H1 (cell line): Measurements from ENCODE around the gene TFPI2. TPM values are rescaled to one million over a fixed set of nuclear protein-coding genes. Genes with fewer than 3 reads are reported as not detected.

Experiments
- CTCF ChIA-PET: fragments of 300-600 bp; sonication (Branson Sonifier 250); formaldehyde crosslinking; loops from one replicate; lab custom pipeline; 2021; ENCODE audit not compliant: partially characterized antibody; lab: Charles Lee
- POLR2A ChIA-PET: fragments of 300-600 bp; sonication (Branson Sonifier 250); formaldehyde crosslinking; loops from one replicate; lab custom pipeline; 2021; ENCODE audit warnings: inconsistent platforms; ENCODE audit not compliant: partially characterized antibody; lab: Charles Lee
- DNase-seq, 2 experiments: peaks; one replicate each; pipeline versions ENCODE4 v3.0.0 to v3.0.0-alpha.2; 2010 to 2022; ENCODE audit warnings: low spot score in 2 of 2, low read depth in 1 of 2, mixed read lengths in 1 of 2
- FAIRE-seq: peaks from 2 replicates; lab custom pipeline; 2011; peaks lifted over from hg19 to GRCh38; lab: Jason Lieb, UNC
- H2AFZ ChIP-seq: 2 replicates; pipeline ENCODE4 v1.8.1; 2012; ENCODE audit warnings: low read length, inconsistent platforms
- H2AK5ac ChIP-seq: 2 replicates; pipeline ENCODE4 v1.6.1; 2013; ENCODE audit warnings: low read depth, low read length
- H2BK120ac ChIP-seq: replicated peaks from 2 replicates; pipeline ENCODE3; 2013; ENCODE audit warnings: low read depth, low read length, inconsistent platforms
- H2BK12ac ChIP-seq: 2 replicates; pipeline ENCODE4 v1.6.1; 2013; ENCODE audit warnings: low read depth, low read length
- H2BK15ac ChIP-seq: 2 replicates; pipeline ENCODE4 v1.6.1; 2013; ENCODE audit warnings: low read length
- H2BK20ac ChIP-seq: 2 replicates; pipeline ENCODE4 v1.6.1; 2013; ENCODE audit warnings: low read length
- H2BK5ac ChIP-seq: 2 replicates; pipeline ENCODE4 v1.6.1; 2013; ENCODE audit warnings: low read depth, low read length
- H3K14ac ChIP-seq: 2 replicates; pipeline ENCODE4 v1.6.1; 2013; ENCODE audit warnings: inconsistent platforms; ENCODE audit not compliant: insufficient read length
- H3K18ac ChIP-seq: 2 replicates; pipeline ENCODE4 v1.6.1; 2013; ENCODE audit warnings: low read length; ENCODE audit errors: extremely low read depth
- H3K23ac ChIP-seq: 2 replicates; pipeline ENCODE4 v1.6.1; 2013; ENCODE audit warnings: inconsistent platforms; ENCODE audit not compliant: insufficient read length
- H3K23me2 ChIP-seq: 2 replicates; pipeline ENCODE4 v1.6.1; 2013; ENCODE audit warnings: low read depth, low read length
- H3K27ac ChIP-seq: 2 replicates; pipeline ENCODE4 v1.6.1; 2011; ENCODE audit warnings: low read depth, low read length, inconsistent platforms
- H3K27me3 ChIP-seq, 4 experiments: replicated peaks in 1 of 4; 1 replicate in 1 of 4; 2 replicates in 3 of 4; pipeline versions ENCODE4 v1.6.1 to v1.8.1; 2011 to 2013; ENCODE audit warnings: low read length in 3 of 4, mild to moderate bottlenecking in 3 of 4, inconsistent platforms in 2 of 4, mixed read lengths in 2 of 4, moderate library complexity in 1 of 4; ENCODE audit not compliant: control insufficient read depth in 3 of 4, insufficient read depth in 3 of 4; ENCODE audit errors: extremely low read depth in 1 of 4
- H3K36me3 ChIP-seq, 4 experiments: 2 replicates each; pipeline versions ENCODE4 v1.6.1 to v1.8.1; 2011 to 2013; ENCODE audit warnings: mild to moderate bottlenecking in 4 of 4, low read length in 3 of 4, moderate library complexity in 2 of 4, control low read depth in 1 of 4, inconsistent platforms in 1 of 4; ENCODE audit not compliant: insufficient read depth in 4 of 4, control insufficient read depth in 2 of 4
- H3K4ac ChIP-seq: replicated peaks from 2 replicates; pipeline ENCODE3; 2013; ENCODE audit warnings: low read length, low read depth, mixed read lengths, inconsistent platforms; ENCODE audit not compliant: insufficient read length
- H3K4me1 ChIP-seq, 4 experiments: replicated peaks in 1 of 4; 1 replicate in 1 of 4; 2 replicates in 3 of 4; pipeline versions ENCODE4 v1.6.1 to v1.8.1; 2011 to 2013; ENCODE audit warnings: low read length in 3 of 4, inconsistent platforms in 2 of 4, mixed read lengths in 1 of 4; ENCODE audit not compliant: insufficient read depth in 4 of 4, control insufficient read depth in 3 of 4
- H3K4me2 ChIP-seq, 2 experiments: 2 replicates each; pipeline versions ENCODE4 v1.6.1 to v1.8.1; 2011 to 2013; ENCODE audit warnings: low read depth in 2 of 2, low read length in 2 of 2, control low read depth in 1 of 2, inconsistent platforms in 1 of 2, mild to moderate bottlenecking in 1 of 2; ENCODE audit not compliant: insufficient read depth in 1 of 2
- H3K4me3 ChIP-seq, 4 experiments: fragments of 200-600, 300-600 bp in 1 of 4; sonication (generic), shearing (Covaris generic), sonication (Bioruptor Twin) in 1 of 4; 2 replicates each; pipeline versions ENCODE4 v1.5.1 to v1.8.1; 2011 to 2016; ENCODE audit warnings: low read length in 4 of 4, low read depth in 3 of 4, control low read depth in 2 of 4, inconsistent platforms in 2 of 4, mild to moderate bottlenecking in 2 of 4, mixed read lengths in 1 of 4, moderate library complexity in 1 of 4; ENCODE audit not compliant: insufficient read depth in 2 of 4; ENCODE audit errors: extremely low read depth in 1 of 4
- H3K56ac ChIP-seq: replicated peaks from 2 replicates; pipeline ENCODE3; 2013; ENCODE audit warnings: low read depth, mild to moderate bottlenecking, mixed read lengths, low read length, inconsistent platforms; ENCODE audit not compliant: insufficient read length
- H3K79me1 ChIP-seq: 2 replicates; pipeline ENCODE4 v1.6.1; 2013; ENCODE audit warnings: low read depth, low read length, control low read depth
- H3K79me2 ChIP-seq, 2 experiments: 2 replicates each; pipeline versions ENCODE4 v1.6.1 to v1.8.1; 2012 to 2013; ENCODE audit warnings: low read length in 2 of 2, mild to moderate bottlenecking in 2 of 2, inconsistent platforms in 1 of 2; ENCODE audit not compliant: insufficient read depth in 2 of 2, control insufficient read depth in 1 of 2
- H3K9ac ChIP-seq, 4 experiments: replicated peaks in 1 of 4; 1 replicate in 1 of 4; 2 replicates in 3 of 4; pipeline versions ENCODE4 v1.6.1 to v1.8.1; 2011 to 2013; ENCODE audit warnings: low read depth in 3 of 4, low read length in 3 of 4, control low read depth in 2 of 4, mild to moderate bottlenecking in 2 of 4, moderate library complexity in 2 of 4, inconsistent platforms in 1 of 4; ENCODE audit errors: extremely low read depth in 1 of 4
- H3K9me3 ChIP-seq, 2 experiments: 2 replicates each; pipeline versions ENCODE4 v1.6.1 to v1.8.1; 2012 to 2013; ENCODE audit warnings: mild to moderate bottlenecking in 2 of 2, moderate library complexity in 2 of 2, control low read depth in 1 of 2, inconsistent platforms in 1 of 2, low read depth in 1 of 2, low read length in 1 of 2, mixed read lengths in 1 of 2; ENCODE audit not compliant: insufficient read depth in 2 of 2
- H4K20me1 ChIP-seq, 2 experiments: replicated peaks in 1 of 2; 2 replicates each; pipeline versions ENCODE3 to v1.8.1; 2011 to 2013; ENCODE audit warnings: inconsistent platforms in 2 of 2, low read length in 2 of 2, mild to moderate bottlenecking in 1 of 2; ENCODE audit not compliant: insufficient read depth in 2 of 2, control insufficient read depth in 1 of 2
- H4K5ac ChIP-seq: 2 replicates; pipeline ENCODE4 v1.6.1; 2013; ENCODE audit warnings: low read length, low read depth, mixed read lengths, inconsistent platforms; ENCODE audit not compliant: insufficient read length
- H4K8ac ChIP-seq: 2 replicates; pipeline ENCODE4 v1.8.0; 2013; ENCODE audit warnings: mild to moderate bottlenecking, moderate library complexity, low read length, inconsistent platforms; ENCODE audit not compliant: insufficient read depth; ENCODE audit errors: extremely low read depth
- H4K91ac ChIP-seq: replicated peaks from 2 replicates; pipeline ENCODE3; 2013; ENCODE audit warnings: low read length, mixed read lengths, inconsistent platforms; ENCODE audit not compliant: insufficient read length
- CBX8 ChIP-seq: fragments of 300-800, 300-1000 bp; sonication (generic); IDR thresholded peaks from 2 replicates; pipeline ENCODE4 v1.7.1; 2016; ENCODE audit warnings: low read depth, low read length, borderline replicate concordance
- RAD21 ChIP-seq, 2 experiments: IDR thresholded peaks in 1 of 2; conservative IDR thresholded peaks in 1 of 2; 2 replicates each; pipeline ENCODE4 v1.6.1; 2011; ENCODE audit warnings: low read depth in 2 of 2, low read length in 2 of 2, improper control_type of control experiment in 1 of 2, inconsistent platforms in 1 of 2, mild to moderate bottlenecking in 1 of 2, moderate library complexity in 1 of 2
- WGBS, 2 experiments: shearing (Covaris generic) in 1 of 2; methylation state at CpG; one replicate each; pipeline versions ENCODE4 v1.1.6 to v1.1.7; 2013 to 2015; ENCODE audit warnings: low lambda C conversion rate in 2 of 2, mixed read lengths in 2 of 2, inconsistent platforms in 1 of 2, low coverage in 1 of 2, missing lambda C conversion rate in 1 of 2; ENCODE audit not compliant: insufficient replicate concordance in 2 of 2, insufficient coverage in 1 of 2, insufficient read length in 1 of 2; ENCODE audit errors: extremely low coverage in 1 of 2, missing lambda C conversion rate in 1 of 2; 5-methylcytosine and 5-hydroxymethylcytosine counted together
- polyA plus RNA-seq, 7 experiments: library from polyadenylated mRNA; depleted of rRNA in 3 of 7; stranded (reverse) in 5 of 7; unstranded in 2 of 7; fragments of >200 nt in 5 of 7; fragments of 200-250 nt in 2 of 7; gene quantifications; 1 replicate in 5 of 7; 2 replicates in 1 of 7; 4 replicates in 1 of 7; pipeline versions ENCODE4 v1.2.1 to v1.2.3, GENCODE V29; 2011 to 2013; ENCODE audit warnings: missing spikeins in 2 of 7, mixed read lengths in 2 of 7
- total RNA-seq: library from RNA; stranded (reverse); fragmentation: NEBNext Ultra II Directional; extraction: Animal tissue kit (Norgen Biotek cat#: 25700); gene quantifications from 2 replicates; pipeline ENCODE4 v1.2.1, GENCODE V29; 2021

Gene TFPI2
- total and polyA plus RNA-seq, 2 of the 8 experiments (the other 6 are each of a cell fraction or from before 2014, with no cell fraction given) = 6.8 to 8.9 TPM

DNA sequence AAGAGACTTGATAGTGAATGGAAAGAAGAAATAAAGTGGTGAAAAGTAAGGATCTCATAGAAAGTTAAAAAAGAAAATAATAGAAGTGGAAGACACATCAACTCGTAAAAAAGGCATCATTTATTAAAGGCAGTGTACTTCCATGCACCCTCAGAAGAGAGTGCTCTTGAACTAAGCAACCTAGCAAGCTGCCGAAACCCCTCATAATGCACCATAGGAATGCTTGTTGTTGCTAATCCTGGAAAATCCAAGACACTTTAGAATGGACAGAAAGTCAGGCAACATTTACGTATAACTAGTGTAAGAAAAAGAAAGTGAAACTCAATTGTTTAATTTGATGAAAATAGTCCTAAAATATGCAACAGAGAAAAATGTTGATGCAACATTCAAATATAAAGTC, 12.8 kb downstream of the TFPI2 start:
- H3K23me2 ChIP-seq = no peaks in the 10 kb centered on the region
- no peak overlapping the region for H3K23ac ChIP-seq
- H3K9me3 ChIP-seq = peaks cover 4 to 13% of the 10 kb centered on the region in 2 experiments; a peak in 2 of 4 replicates
- no peak overlapping the region for H3K56ac ChIP-seq
- H3K79me2 ChIP-seq = no peaks in the 10 kb centered on the region
- H3K27ac ChIP-seq = no peak overlapping the region
- H3K27me3 ChIP-seq = no peaks in the 10 kb centered on the region
- ChIA-PET CTCF (no interaction called here), POLR2A (no interaction called here)
- H4K5ac ChIP-seq = no peak overlapping the region
- H3K18ac ChIP-seq = no peak overlapping the region
- H2BK120ac ChIP-seq = no peak overlapping the region
- H4K20me1 ChIP-seq = no peaks in the 10 kb centered on the region
- H4K91ac ChIP-seq = no peak overlapping the region
- H4K8ac ChIP-seq = no peak overlapping the region
- TF ChIP-seq RAD21 (IDR thresholded peaks at IDR 0.05 in 1 of 2, conservative IDR thresholded peaks at IDR 0.05 in 1 of 2; ENCODE audit: low read depth in 2 of 2, low read length in 2 of 2) (peak in 1 of 2 experiments; percentile 20; a peak in 1 of 4 replicates), CBX8 (no peak)
- no peak overlapping the region for H2AFZ ChIP-seq
- H3K4me1 ChIP-seq = no peaks in the 10 kb centered on the region
- no peak overlapping the region for H3K4me3 ChIP-seq
- H2BK20ac ChIP-seq = no peak overlapping the region
- 91% methylated on average over 3 of the region's 3 CpGs; no CpG with 5 or more reads in 1 of the 2 experiments for WGBS, 2 experiments
- H3K4me2 ChIP-seq = no peak overlapping the region
- no peak for DNase-seq
- H3K4ac ChIP-seq = no peak overlapping the region
- H3K79me1 ChIP-seq = no peaks in the 10 kb centered on the region
- no peak for FAIRE-seq
- H3K36me3 ChIP-seq = no peaks in the 10 kb centered on the region
- no peak overlapping the region for H2BK15ac ChIP-seq
- no peak overlapping the region for H3K14ac ChIP-seq
- no peak overlapping the region for H2AK5ac ChIP-seq
- no peak overlapping the region for H3K9ac ChIP-seq
- H2BK5ac ChIP-seq = no peak overlapping the region
- H2BK12ac ChIP-seq = no peak overlapping the region
